ENCODE data around the gene ARHGAP15. TPM values are rescaled to one million over a fixed set of nuclear protein-coding genes. Genes with fewer than 3 reads are reported as not detected.

ARHGAP15 gene
- total and polyA plus RNA-seq, 5 donors from 2014 or later, result 242 to 285 (median 260) TPM

DNA sequence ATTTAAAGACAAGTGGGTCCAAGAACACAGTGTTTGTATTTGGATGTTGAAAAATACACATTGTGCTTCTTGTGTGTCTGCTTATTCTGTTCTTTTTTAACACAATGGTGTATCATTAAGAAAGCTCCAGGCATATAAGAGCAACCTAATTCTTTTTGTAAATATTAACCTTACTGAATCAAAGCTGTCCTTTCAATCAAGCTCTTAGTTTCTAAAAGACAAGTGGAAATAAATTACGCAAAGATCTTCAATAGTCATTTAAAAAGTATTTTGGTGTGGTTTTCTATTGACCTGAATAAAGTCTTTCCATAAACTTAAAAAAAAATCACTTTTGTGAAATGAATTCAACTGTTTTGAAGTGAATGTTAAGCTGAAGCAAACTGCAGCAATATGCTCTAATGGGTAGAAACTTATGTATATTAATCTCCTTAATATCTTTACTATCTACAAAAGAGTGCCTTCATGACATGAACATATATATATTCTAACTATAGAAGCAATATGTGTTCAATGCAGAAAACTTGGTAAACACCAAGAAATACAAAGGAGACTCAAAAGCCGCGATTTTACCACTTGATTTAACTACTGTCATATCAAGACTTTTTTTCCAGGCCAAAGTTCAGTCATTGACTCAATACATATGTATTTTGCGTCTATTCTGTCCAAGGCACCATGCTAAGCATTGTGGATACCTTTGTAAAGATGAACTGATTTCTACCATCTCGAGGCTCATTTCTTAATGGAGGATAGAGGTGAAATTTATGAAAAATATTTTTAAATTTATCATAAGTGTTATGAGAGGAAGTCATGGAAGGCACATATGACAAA is 97.7 kb downstream of the ARHGAP15 start:
- peak overlapping the region; percentile 37 for H3K27ac ChIP-seq (ENCODE audit: insufficient read depth, low read length, poor library complexity, severe bottlenecking)
- Mint-ChIP-seq H3K9me3 (peaks cover 0 to 6% (median 3%) of the 10 kb centered on the region in 7 donors), H3K27me3 (no peaks in the 10 kb centered on the region), H3K4me1 (peaks cover 30 to 63% (median 40%) of the 10 kb centered on the region in 4 donors), H3K36me3 (peaks cover 32% of the 10 kb centered on the region), H3K4me3 (peak overlapping the region; percentile 3 to 61 (median 16)), H3K27ac (peak overlapping the region; percentile 44 to 91 (median 82))
- no peak for ATAC-seq (ENCODE audit: low read depth in 2 of 2)
- no peaks in the 10 kb centered on the region for H3K27me3 ChIP-seq (ENCODE audit: control insufficient read depth, insufficient read depth, low read length)
- H3K36me3 ChIP-seq (ENCODE audit: control insufficient read depth, insufficient read depth, low read length), result peaks cover 39% of the 10 kb centered on the region
- H3K9me3 ChIP-seq (ENCODE audit: control insufficient read depth in 2 of 2, low read length in 2 of 2), result peaks cover 0 to 7% of the 10 kb centered on the region in 2 experiments
- peaks cover 30% of the 10 kb centered on the region for H3K4me1 ChIP-seq (ENCODE audit: control insufficient read depth, insufficient read depth, low read length, poor library complexity, severe bottlenecking)
- no peak for DNase-seq
- peak overlapping the region; percentile 59 for H3K4me3 ChIP-seq (ENCODE audit: low read depth, low read length)

DNA sequence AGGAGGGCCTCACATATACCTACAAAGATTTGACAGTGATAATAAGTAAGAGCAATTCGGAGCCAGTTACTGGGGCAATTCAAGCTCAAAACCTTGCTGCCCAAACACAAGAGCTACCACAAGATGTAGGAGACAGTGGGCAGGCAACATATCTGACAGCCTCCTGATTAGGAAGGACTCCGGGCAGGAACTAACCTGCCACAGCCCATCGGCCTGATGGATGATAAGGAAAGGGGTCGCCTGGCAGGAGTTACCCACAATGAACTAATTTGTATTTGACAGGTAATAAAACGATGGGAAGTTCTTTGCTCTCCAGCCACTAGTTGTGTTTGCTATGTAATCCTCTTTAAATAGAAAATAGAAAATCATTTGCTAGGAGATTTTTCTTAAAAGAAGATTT is 100.2 kb downstream of the ARHGAP15 start:
- H3K27ac Mint-ChIP-seq, result no peak overlapping the region
- peaks cover 23 to 39% (median 26%) of the 10 kb centered on the region in 4 donors for H3K4me1 Mint-ChIP-seq
- Histone ChIP-seq H3K4me3 (ENCODE audit: low read depth, low read length) (no peak overlapping the region), H3K36me3 (ENCODE audit: control insufficient read depth, insufficient read depth, low read length) (peaks cover 61% of the 10 kb centered on the region), H3K27ac (ENCODE audit: insufficient read depth, low read length, poor library complexity, severe bottlenecking) (no peak overlapping the region), H3K4me1 (ENCODE audit: control insufficient read depth, insufficient read depth, low read length, poor library complexity, severe bottlenecking) (peaks cover 20% of the 10 kb centered on the region), H3K9me3 (ENCODE audit: control insufficient read depth in 2 of 2, low read length in 2 of 2) (peaks cover 19 to 27% of the 10 kb centered on the region in 2 experiments), H3K27me3 (ENCODE audit: control insufficient read depth, insufficient read depth, low read length) (no peaks in the 10 kb centered on the region)
- DNase-seq (no peak), ATAC-seq (ENCODE audit: low read depth in 2 of 2) (no peak)
- H3K36me3 Mint-ChIP-seq, result peaks cover 56% of the 10 kb centered on the region
- H3K4me3 Mint-ChIP-seq, result no peak overlapping the region
- H3K27me3 Mint-ChIP-seq, result no peaks in the 10 kb centered on the region
- peaks cover 0 to 29% (median 9%) of the 10 kb centered on the region in 7 donors for H3K9me3 Mint-ChIP-seq

DNA sequence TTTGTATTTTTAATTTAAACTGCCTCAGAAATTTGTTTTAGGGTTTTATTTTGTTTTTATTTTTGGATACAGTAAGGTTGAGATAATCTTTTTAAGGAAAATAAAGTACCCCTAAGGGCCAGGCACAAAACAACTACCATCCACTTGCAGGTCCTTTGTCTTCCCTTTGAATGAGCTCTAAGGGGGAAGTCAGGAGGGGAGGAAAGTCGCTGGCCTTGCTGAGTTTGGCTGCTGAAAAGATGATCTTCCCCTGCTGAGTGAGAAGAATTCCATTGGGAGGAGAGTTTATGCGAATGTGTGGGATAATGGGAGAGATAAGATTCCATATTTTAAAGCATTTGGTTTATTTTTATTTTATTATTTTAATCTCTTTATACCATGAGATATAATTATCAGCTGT is 100.7 kb downstream of the ARHGAP15 start:
- ATAC-seq (ENCODE audit: low read depth in 2 of 2) (no peak), DNase-seq (no peak)
- H3K36me3 Mint-ChIP-seq, result peaks cover 53% of the 10 kb centered on the region
- H3K4me3 Mint-ChIP-seq, result no peak overlapping the region
- H3K4me1 Mint-ChIP-seq, result peaks cover 20 to 35% (median 24%) of the 10 kb centered on the region in 4 donors
- no peaks in the 10 kb centered on the region for H3K27me3 Mint-ChIP-seq
- no peak overlapping the region for H3K4me3 ChIP-seq (ENCODE audit: low read depth, low read length)
- H3K9me3 Mint-ChIP-seq, result peaks cover 0 to 29% (median 10%) of the 10 kb centered on the region in 7 donors
- peaks cover 66% of the 10 kb centered on the region for H3K36me3 ChIP-seq (ENCODE audit: control insufficient read depth, insufficient read depth, low read length)
- H3K4me1 ChIP-seq (ENCODE audit: control insufficient read depth, insufficient read depth, low read length, poor library complexity, severe bottlenecking), result peaks cover 17% of the 10 kb centered on the region
- H3K9me3 ChIP-seq (ENCODE audit: control insufficient read depth in 2 of 2, low read length in 2 of 2), result peaks cover 22 to 32% of the 10 kb centered on the region in 2 experiments
- no peaks in the 10 kb centered on the region for H3K27me3 ChIP-seq (ENCODE audit: control insufficient read depth, insufficient read depth, low read length)
- H3K27ac ChIP-seq (ENCODE audit: insufficient read depth, low read length, poor library complexity, severe bottlenecking), result no peak overlapping the region
- peak overlapping the region in 1 of 3 donors; percentile 32 for H3K27ac Mint-ChIP-seq

DNA sequence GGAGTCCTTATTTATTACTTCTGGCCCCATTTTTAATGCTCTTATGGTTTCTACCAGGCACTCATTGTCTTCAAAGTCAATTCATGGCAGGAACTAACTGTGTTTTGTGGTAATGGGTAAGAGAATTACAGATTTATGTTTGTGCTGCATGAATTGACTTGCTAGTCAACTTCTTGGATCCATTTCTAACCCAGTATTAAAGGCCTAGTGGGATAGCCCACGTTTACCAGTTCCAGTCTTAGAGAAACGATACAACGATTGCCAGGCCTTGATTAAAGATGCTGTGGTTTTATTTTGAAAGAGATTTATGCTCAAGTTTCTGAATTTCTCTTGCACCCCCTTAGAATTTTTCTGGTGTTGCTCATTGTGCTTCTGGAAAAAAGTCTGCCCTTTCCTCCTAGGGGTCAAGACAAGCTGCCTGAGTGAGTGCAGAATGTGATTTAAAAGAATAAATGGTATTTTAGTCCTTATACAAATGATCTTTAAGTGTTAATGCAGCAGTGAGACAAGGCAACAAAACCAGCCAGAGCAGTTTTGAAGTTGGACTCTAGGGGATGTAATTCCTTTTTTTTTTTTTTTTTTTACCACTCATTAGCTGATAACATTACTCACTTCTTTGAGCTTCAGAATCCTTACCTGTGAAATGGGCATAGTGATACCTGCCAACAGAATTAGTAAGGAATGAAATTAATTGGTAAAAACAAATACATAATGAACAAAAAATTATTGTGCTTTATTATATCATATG is 101.5 kb downstream of the ARHGAP15 start:
- Mint-ChIP-seq H3K27ac (peak overlapping the region in 1 of 3 donors; percentile 43), H3K36me3 (peaks cover 59% of the 10 kb centered on the region), H3K4me1 (peaks cover 23 to 38% (median 28%) of the 10 kb centered on the region in 4 donors), H3K4me3 (no peak overlapping the region), H3K27me3 (no peaks in the 10 kb centered on the region), H3K9me3 (peaks cover 0 to 29% (median 11%) of the 10 kb centered on the region in 7 donors)
- Histone ChIP-seq H3K36me3 (ENCODE audit: control insufficient read depth, insufficient read depth, low read length) (peaks cover 70% of the 10 kb centered on the region), H3K4me1 (ENCODE audit: control insufficient read depth, insufficient read depth, low read length, poor library complexity, severe bottlenecking) (peaks cover 17% of the 10 kb centered on the region), H3K27ac (ENCODE audit: insufficient read depth, low read length, poor library complexity, severe bottlenecking) (peak overlapping the region; percentile 19), H3K9me3 (ENCODE audit: control insufficient read depth in 2 of 2, low read length in 2 of 2) (peaks cover 22 to 32% of the 10 kb centered on the region in 2 experiments), H3K4me3 (ENCODE audit: low read depth, low read length) (no peak overlapping the region), H3K27me3 (ENCODE audit: control insufficient read depth, insufficient read depth, low read length) (no peaks in the 10 kb centered on the region)
- no peak for DNase-seq
- ATAC-seq (ENCODE audit: low read depth in 2 of 2), result no peak

- Mint-ChIP-seq H3K4me3 (no peak overlapping the region), H3K9me3 (peaks cover 0 to 29% (median 11%) of the 10 kb centered on the region in 7 donors), H3K27ac (peak overlapping the region in 1 of 3 donors; percentile 34), H3K4me1 (peaks cover 19 to 35% (median 27%) of the 10 kb centered on the region in 4 donors), H3K27me3 (no peaks in the 10 kb centered on the region), H3K36me3 (peaks cover 63% of the 10 kb centered on the region)
- peaks cover 12% of the 10 kb centered on the region for H3K4me1 ChIP-seq (ENCODE audit: control insufficient read depth, insufficient read depth, low read length, poor library complexity, severe bottlenecking)
- no peaks in the 10 kb centered on the region for H3K27me3 ChIP-seq (ENCODE audit: control insufficient read depth, insufficient read depth, low read length)
- peaks cover 22 to 32% of the 10 kb centered on the region in 2 experiments for H3K9me3 ChIP-seq (ENCODE audit: control insufficient read depth in 2 of 2, low read length in 2 of 2)
- DNase-seq, result no peak
- ATAC-seq (ENCODE audit: low read depth in 2 of 2), result no peak
- no peak overlapping the region for H3K27ac ChIP-seq (ENCODE audit: insufficient read depth, low read length, poor library complexity, severe bottlenecking)
- H3K4me3 ChIP-seq (ENCODE audit: low read depth, low read length), result no peak overlapping the region
- H3K36me3 ChIP-seq (ENCODE audit: control insufficient read depth, insufficient read depth, low read length), result peaks cover 73% of the 10 kb centered on the region
These were observed 102.0 kb downstream of the ARHGAP15 start for GRCh38 chr2:143231254-143231645.

DNA sequence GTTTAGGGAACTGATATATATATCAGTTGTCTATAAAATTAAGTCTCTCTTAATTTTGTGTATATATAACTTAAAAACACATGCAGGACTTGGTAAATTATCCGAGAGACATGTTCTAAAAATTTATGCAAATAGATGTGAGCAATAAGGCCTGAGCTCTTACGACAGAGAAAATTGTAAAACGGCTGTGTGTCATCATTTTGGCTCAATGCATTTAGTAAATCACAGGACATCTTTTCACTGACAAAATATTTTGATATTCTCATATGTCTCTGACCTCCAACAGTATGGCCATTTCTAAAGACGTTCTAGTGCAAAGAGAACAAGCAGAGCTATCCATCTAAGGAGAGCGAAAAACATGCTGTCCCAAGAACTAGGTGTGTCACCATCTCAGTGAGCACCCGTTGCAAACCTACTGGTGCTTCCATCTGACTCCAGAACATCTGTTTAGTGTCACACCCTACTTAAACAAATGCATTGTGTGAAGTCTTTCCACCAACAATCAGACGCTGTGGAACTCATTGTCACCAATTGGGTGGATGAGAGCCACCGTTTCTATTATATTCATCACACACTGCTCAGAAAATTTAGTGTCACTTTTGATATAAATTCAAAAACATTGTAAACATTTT is 108.0 kb downstream of the ARHGAP15 start:
- peaks cover 22% of the 10 kb centered on the region in 2 experiments for H3K9me3 ChIP-seq (ENCODE audit: control insufficient read depth in 2 of 2, low read length in 2 of 2)
- H3K9me3 Mint-ChIP-seq, result peaks cover 0 to 20% (median 7%) of the 10 kb centered on the region in 7 donors
- no peak overlapping the region for H3K27ac Mint-ChIP-seq
- H3K4me3 ChIP-seq (ENCODE audit: low read depth, low read length), result no peak overlapping the region
- peaks cover 7% of the 10 kb centered on the region for H3K4me1 ChIP-seq (ENCODE audit: control insufficient read depth, insufficient read depth, low read length, poor library complexity, severe bottlenecking)
- H3K27me3 Mint-ChIP-seq, result no peaks in the 10 kb centered on the region
- no peak for ATAC-seq (ENCODE audit: low read depth in 2 of 2)
- peaks cover 30 to 47% (median 36%) of the 10 kb centered on the region in 4 donors for H3K4me1 Mint-ChIP-seq
- H3K27ac ChIP-seq (ENCODE audit: insufficient read depth, low read length, poor library complexity, severe bottlenecking), result no peak overlapping the region
- H3K36me3 Mint-ChIP-seq, result peaks cover 62% of the 10 kb centered on the region
- no peaks in the 10 kb centered on the region for H3K27me3 ChIP-seq (ENCODE audit: control insufficient read depth, insufficient read depth, low read length)
- H3K4me3 Mint-ChIP-seq, result no peak overlapping the region
- no peak for DNase-seq
- peaks cover 63% of the 10 kb centered on the region for H3K36me3 ChIP-seq (ENCODE audit: control insufficient read depth, insufficient read depth, low read length)

DNA sequence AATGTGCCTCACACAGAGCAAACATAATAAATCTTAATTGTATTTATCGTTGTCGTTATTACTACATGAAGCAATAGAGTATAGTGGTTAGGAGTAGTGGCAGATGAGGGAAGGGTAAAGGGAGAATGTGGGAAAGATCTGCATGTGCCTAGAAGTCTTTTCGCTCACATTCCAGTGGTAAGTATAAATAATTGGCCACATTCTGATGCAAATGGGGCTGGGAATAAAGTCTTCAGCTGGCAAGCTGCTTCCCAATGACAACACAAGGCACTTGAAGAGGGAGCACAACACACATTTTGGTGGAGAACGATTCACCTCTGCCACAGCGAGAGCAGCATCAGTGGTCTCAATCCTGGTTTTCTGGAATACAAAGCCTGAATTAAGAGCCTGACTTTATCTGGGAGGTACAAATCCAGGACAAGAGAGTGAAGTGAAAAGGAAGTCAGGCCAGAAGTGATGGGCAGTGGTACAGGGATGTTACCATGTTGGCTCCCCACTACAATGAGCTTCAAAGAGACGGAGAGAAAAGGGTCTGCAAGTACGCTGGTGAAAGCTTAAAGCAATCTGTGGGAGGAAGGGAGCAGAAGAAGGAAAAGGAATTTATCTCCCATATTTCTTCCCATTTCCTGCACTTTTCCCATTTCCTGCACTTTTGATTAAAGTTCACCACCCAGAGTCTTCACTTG is 112.3 kb downstream of the ARHGAP15 start:
- Mint-ChIP-seq H3K9me3 (peaks cover 0 to 2% (median 0%) of the 10 kb centered on the region in 7 donors), H3K4me3 (peak overlapping the region in 1 of 4 donors; percentile 38), H3K4me1 (peaks cover 10 to 32% (median 24%) of the 10 kb centered on the region in 4 donors), H3K27me3 (no peaks in the 10 kb centered on the region), H3K36me3 (peaks cover 24% of the 10 kb centered on the region), H3K27ac (peak overlapping the region in 1 of 3 donors; percentile 38)
- H3K27ac ChIP-seq (ENCODE audit: insufficient read depth, low read length, poor library complexity, severe bottlenecking), result no peak overlapping the region
- H3K36me3 ChIP-seq (ENCODE audit: control insufficient read depth, insufficient read depth, low read length), result peaks cover 29% of the 10 kb centered on the region
- H3K4me3 ChIP-seq (ENCODE audit: low read depth, low read length), result no peak overlapping the region
- H3K9me3 ChIP-seq (ENCODE audit: control insufficient read depth in 2 of 2, low read length in 2 of 2), result no peaks in the 10 kb centered on the region
- H3K4me1 ChIP-seq (ENCODE audit: control insufficient read depth, insufficient read depth, low read length, poor library complexity, severe bottlenecking), result peaks cover 12% of the 10 kb centered on the region
- ATAC-seq (ENCODE audit: low read depth in 2 of 2) (no peak), DNase-seq (no peak)
- no peaks in the 10 kb centered on the region for H3K27me3 ChIP-seq (ENCODE audit: control insufficient read depth, insufficient read depth, low read length)

All from CD4-positive, CD25-positive, alpha-beta regulatory T cell (primary cell).